ENCODE results near the gene PODXL2.

The PODXL2 gene

GRCh38 chr3:127711896-127712295 is 82.9 kb downstream of the PODXL2 start:
- no peak for DNase-seq

- DNase-seq: no peak
Observed at GRCh38 chr3:127712461-127712860, 83.5 kb downstream of the PODXL2 start.

GRCh38 chr3:127712881-127713771 is 84.1 kb downstream of the PODXL2 start:
- DNase-seq: no peak

GRCh38 chr3:127714125-127714571 is 85.2 kb downstream of the PODXL2 start:
- DNase-seq: no peak

GRCh38 chr3:127714866-127715265 is 85.9 kb downstream of the PODXL2 start:
- no peak for DNase-seq

GRCh38 chr3:127715532-127715931 is 86.5 kb downstream of the PODXL2 start:
- DNase-seq: no peak

GRCh38 chr3:127716384-127716783 is 87.4 kb downstream of the PODXL2 start:
- no peak for DNase-seq

- DNase-seq: no peak
Observed at GRCh38 chr3:127717357-127718244, 88.6 kb downstream of the PODXL2 start.

GRCh38 chr3:127718245-127718915 is 89.4 kb downstream of the PODXL2 start:
- no peak for DNase-seq

- no peak for DNase-seq
Observed at GRCh38 chr3:127718916-127719290, 89.9 kb downstream of the PODXL2 start.

GRCh38 chr3:127719369-127719768 is 90.4 kb downstream of the PODXL2 start:
- DNase-seq: no peak

- DNase-seq: no peak
Observed at GRCh38 chr3:127720161-127720823, 91.3 kb downstream of the PODXL2 start.

GRCh38 chr3:127720985-127721935 is 92.3 kb downstream of the PODXL2 start:
- DNase-seq: no peak

- DNase-seq: no peak
Observed at GRCh38 chr3:127722091-127722784, 93.3 kb downstream of the PODXL2 start.

Data from CD4-positive, alpha-beta T cell treated with Interleukin-17A for 1 hour (primary cell).